Natural killer cell (primary cell): ENCODE data around the gene ANKRD63. TPM values are rescaled to one million over a fixed set of nuclear protein-coding genes. Genes with fewer than 3 reads are reported as not detected.

ENCODE experiments used
- ATAC-seq, 3 donors: fragments of 150-1000 bp in 2 of 3; fragments of 200-7000 bp in 1 of 3; cut with Tn5 transposase; 1 replicate in 1 of 3; 2 replicates in 2 of 3; pipeline ENCODE4 v1.10.0; 2021; ENCODE audit warnings: mild to moderate bottlenecking in 2 of 3, moderate library complexity in 2 of 3
- DNase-seq, 2 donors: peaks; one replicate each; pipeline versions ENCODE4 v3.0.0 to v3.0.0-alpha.2; 2013 to 2021; ENCODE audit warnings: mixed read lengths in 1 of 2
- H3K27ac ChIP-seq: one replicate; pipeline ENCODE4 v1.5.1; 2013; ENCODE audit warnings: mild to moderate bottlenecking, low read length
- H3K27me3 ChIP-seq: one replicate; pipeline ENCODE4 v1.6.1; 2013; ENCODE audit warnings: low read length; ENCODE audit not compliant: control insufficient read depth, insufficient read depth
- H3K36me3 ChIP-seq: one replicate; pipeline ENCODE4 v1.6.1; 2013; ENCODE audit warnings: low read length; ENCODE audit not compliant: control insufficient read depth, insufficient read depth
- H3K4me1 ChIP-seq: one replicate; pipeline ENCODE4 v1.6.1; 2013; ENCODE audit warnings: low read length; ENCODE audit not compliant: control insufficient read depth, insufficient read depth
- H3K4me3 ChIP-seq: one replicate; pipeline ENCODE4 v1.5.1; 2013; ENCODE audit warnings: low read length
- H3K9me3 ChIP-seq: one replicate; pipeline ENCODE4 v1.6.1; 2013; ENCODE audit warnings: low read length; ENCODE audit not compliant: control insufficient read depth, insufficient read depth
- H3K27ac Mint-ChIP-seq, 2 donors: one replicate each; pipeline ENCODE4 v1.8.0; 2022; ENCODE audit warnings: mild to moderate bottlenecking in 2 of 2, mixed read lengths in 2 of 2, moderate library complexity in 1 of 2
- H3K27me3 Mint-ChIP-seq, 2 donors: one replicate each; pipeline ENCODE4 v1.8.0; 2022; ENCODE audit warnings: low read depth in 2 of 2, mixed read lengths in 2 of 2
- H3K36me3 Mint-ChIP-seq: one replicate; pipeline ENCODE4 v1.8.0; 2022; ENCODE audit warnings: mixed read lengths
- H3K4me1 Mint-ChIP-seq, 2 donors: one replicate each; pipeline ENCODE4 v1.8.0; 2022; ENCODE audit warnings: mixed read lengths in 2 of 2
- H3K4me3 Mint-ChIP-seq: one replicate; pipeline ENCODE4 v1.8.0; 2022; ENCODE audit warnings: mild to moderate bottlenecking, moderate library complexity, mixed read lengths
- H3K9me3 Mint-ChIP-seq, 2 donors: one replicate each; pipeline ENCODE4 v1.8.0; 2022; ENCODE audit warnings: mixed read lengths in 2 of 2
- CTCF ChIP-seq: fragments of 200-600 bp; IDR thresholded peaks from one replicate; pipeline ENCODE4 v1.8.0; 2022; ENCODE audit warnings: antibody characterized with exemption
- WGBS: methylation state at CpG from one replicate; pipeline ENCODE4 v1.1.7; 2013; ENCODE audit warnings: missing lambda C conversion rate; ENCODE audit not compliant: insufficient coverage; 5-methylcytosine and 5-hydroxymethylcytosine counted together
- intact Hi-C: fragments of 100-400 bp; cut with micrococcal nuclease; formaldehyde crosslinking; loops from one replicate; pipeline ENCODE4 v1.14.2; 2022
- total RNA-seq, 4 donors: library from RNA; stranded (reverse); fragments of 120-200 nt in 1 of 4; gene quantifications; one replicate each; pipeline versions ENCODE4 v1.2.3 to v1.2.4, GENCODE V29; 2013 to 2022

Gene ANKRD63
- total RNA-seq, 3 donors from 2014 or later (not counting 1 experiment from before 2014, with no cell fraction given): not detected

DNA sequence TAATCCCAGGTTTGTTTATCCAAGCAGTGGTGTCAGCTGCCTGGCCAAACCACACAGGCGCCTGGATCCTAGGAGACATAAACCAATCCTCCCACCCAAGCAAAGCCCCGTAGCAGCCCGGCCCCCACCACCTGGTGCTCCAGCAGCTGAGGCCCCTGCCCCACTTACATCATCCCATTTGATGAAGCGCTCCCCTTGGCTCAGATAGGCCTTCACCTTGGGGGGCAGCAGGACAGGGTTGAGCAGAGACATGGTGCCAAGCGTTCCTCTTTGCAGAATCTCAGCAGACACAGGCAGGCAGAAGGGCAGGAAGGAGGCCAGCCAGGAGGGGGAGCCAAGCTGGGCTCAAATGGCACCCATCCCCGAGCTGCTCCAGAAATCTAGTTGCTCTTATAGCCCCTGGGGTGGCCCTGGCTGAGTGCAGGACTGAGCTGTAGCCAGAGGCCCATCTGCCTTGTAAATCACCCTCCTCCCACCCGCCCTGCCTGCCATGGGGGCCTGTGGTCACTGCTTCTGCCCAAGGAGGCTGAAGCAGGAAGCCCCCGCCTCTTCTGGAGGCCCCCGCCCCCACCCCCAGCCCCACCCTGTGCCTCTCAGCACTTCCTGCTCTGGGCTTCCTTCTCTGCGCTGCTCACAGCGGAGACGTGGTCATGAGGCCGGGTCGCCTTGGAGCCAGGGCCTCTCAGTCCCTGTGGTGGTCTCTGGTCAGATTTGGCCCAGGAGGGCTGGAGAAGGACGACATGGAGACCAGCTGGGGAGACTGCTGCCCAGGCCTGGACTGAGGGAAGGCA, 24.8 kb upstream of the ANKRD63 start, which contains the start of gene PLCB2:
Gene PLCB2, minus strand, starts transcription at position 515 of the 791 bp plus-strand sequence. Its CDS starts 263 bp downstream, at position 252.
- WGBS: 2% methylated on average over 14 of the region's 15 CpGs
- H3K27ac Mint-ChIP-seq: peak within 1 kb of the TSS; percentile 84 to 92
- Histone ChIP-seq H3K4me1 (peaks cover 56% of the 10 kb centered on the region), H3K4me3 (peak within 1 kb of the TSS; percentile 86), H3K27me3 (no peaks in the 10 kb centered on the region), H3K9me3 (no peaks in the 10 kb centered on the region), H3K36me3 (peaks cover 20% of the 10 kb centered on the region), H3K27ac (peak within 1 kb of the TSS; percentile 89)
- H3K36me3 Mint-ChIP-seq: no peaks in the 10 kb centered on the region
- ATAC-seq: peak; percentile 78 to 85 (median 79)
- intact Hi-C loops: loop anchor here (1.0 kb wide), 1 partner anchor 14 kb away; no protein-coding TSS in a partner anchor
- H3K9me3 Mint-ChIP-seq: no peaks in the 10 kb centered on the region
- peak; percentile 60 to 85 for DNase-seq
- peaks cover 58 to 70% of the 10 kb centered on the region in 2 donors for H3K4me1 Mint-ChIP-seq
- peak; percentile 62 for TF ChIP-seq CTCF
- H3K27me3 Mint-ChIP-seq: no peaks in the 10 kb centered on the region
- peak within 1 kb of the TSS; percentile 95 for H3K4me3 Mint-ChIP-seq

DNA sequence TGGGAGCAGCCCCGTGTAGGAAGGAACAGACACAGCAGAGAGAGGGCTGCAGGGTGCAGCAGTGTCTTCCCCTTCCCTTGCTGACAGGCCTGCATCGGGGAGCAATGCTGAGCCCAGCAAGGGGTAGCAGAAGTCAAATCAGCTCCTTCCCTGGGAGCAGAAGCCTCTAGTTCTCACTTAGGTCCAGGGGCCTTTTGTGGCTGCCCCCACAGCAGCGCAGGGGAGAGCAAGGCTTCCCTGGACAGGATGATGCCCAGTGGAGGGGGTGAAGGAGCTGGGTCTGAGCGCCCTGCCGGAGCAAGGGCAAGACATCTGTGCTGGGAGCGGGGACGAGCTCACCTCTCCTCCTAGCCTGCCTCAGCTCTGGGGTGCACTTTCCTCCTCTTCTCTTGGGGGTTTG, 24.0 kb upstream of the ANKRD63 start:
- no peaks in the 10 kb centered on the region for H3K27me3 Mint-ChIP-seq

GRCh38 chr15:40306371-40306770, 23.5 kb upstream of the ANKRD63 start:
- WGBS: 15% methylated on average over 4 of the region's 5 CpGs
- Histone ChIP-seq H3K27me3 (no peaks in the 10 kb centered on the region), H3K36me3 (peaks cover 32% of the 10 kb centered on the region), H3K27ac (peak overlapping the region; percentile 19), H3K4me1 (peaks cover 52% of the 10 kb centered on the region), H3K9me3 (no peaks in the 10 kb centered on the region), H3K4me3 (peak overlapping the region; percentile 86)
- ATAC-seq (no peak), DNase-seq (no peak)
- no peaks in the 10 kb centered on the region for H3K36me3 Mint-ChIP-seq
- intact Hi-C loops: no loop called here
- no peaks in the 10 kb centered on the region for H3K27me3 Mint-ChIP-seq
- no peak for TF ChIP-seq CTCF
- peaks cover 51 to 62% of the 10 kb centered on the region in 2 donors for H3K4me1 Mint-ChIP-seq
- peak overlapping the region; percentile 84 to 92 for H3K27ac Mint-ChIP-seq
- H3K9me3 Mint-ChIP-seq: no peaks in the 10 kb centered on the region
- H3K4me3 Mint-ChIP-seq: peak overlapping the region; percentile 95

More for the DNA sequence above, 24.0 kb upstream of the ANKRD63 start:
- Mint-ChIP-seq H3K4me1 (peaks cover 51 to 63% of the 10 kb centered on the region in 2 donors), H3K27ac (peak overlapping the region; percentile 84 to 92), H3K4me3 (peak overlapping the region; percentile 95), H3K36me3 (no peaks in the 10 kb centered on the region), H3K9me3 (no peaks in the 10 kb centered on the region)
- no peak for ATAC-seq
- peaks cover 26% of the 10 kb centered on the region for H3K36me3 ChIP-seq
- 2% methylated on average over 3 of the region's 7 CpGs for WGBS
- H3K4me3 ChIP-seq: peak overlapping the region; percentile 86
- no peaks in the 10 kb centered on the region for H3K9me3 ChIP-seq
- H3K27me3 ChIP-seq: no peaks in the 10 kb centered on the region
- TF ChIP-seq CTCF: no peak
- intact Hi-C loops: no loop called here
- peaks cover 52% of the 10 kb centered on the region for H3K4me1 ChIP-seq
- DNase-seq: peak in 1 of 2 donors; percentile 42
- H3K27ac ChIP-seq: peak overlapping the region; percentile 46
